Subcutaneous adipose tissue (tissue), 4 donors: ENCODE results near the gene PIGBOS1. TPM values are rescaled to one million over a fixed set of nuclear protein-coding genes. Genes with fewer than 3 reads are reported as not detected.

Source experiments
- CTCF ChIP-seq: fragments of 450-650 bp; IDR thresholded peaks from one replicate; pipeline ENCODE4 v1.5.1; 2016; ENCODE audit warnings: low read depth, mild to moderate bottlenecking, control low read depth, antibody characterized with exemption, moderate library complexity
- total RNA-seq, 4 donors: library from RNA; depleted of rRNA; stranded (reverse); fragments of >200 nt; gene quantifications; one replicate each; pipeline ENCODE4 v1.1.0, GENCODE V29; 2016

The PIGBOS1 gene, protein sequence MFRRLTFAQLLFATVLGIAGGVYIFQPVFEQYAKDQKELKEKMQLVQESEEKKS
- 10 to 100 TPM in 3 of 4 donors, 1 to 10 TPM in 1; 5.9 to 39.7 (median 14.7) TPM for total RNA-seq

DNA sequence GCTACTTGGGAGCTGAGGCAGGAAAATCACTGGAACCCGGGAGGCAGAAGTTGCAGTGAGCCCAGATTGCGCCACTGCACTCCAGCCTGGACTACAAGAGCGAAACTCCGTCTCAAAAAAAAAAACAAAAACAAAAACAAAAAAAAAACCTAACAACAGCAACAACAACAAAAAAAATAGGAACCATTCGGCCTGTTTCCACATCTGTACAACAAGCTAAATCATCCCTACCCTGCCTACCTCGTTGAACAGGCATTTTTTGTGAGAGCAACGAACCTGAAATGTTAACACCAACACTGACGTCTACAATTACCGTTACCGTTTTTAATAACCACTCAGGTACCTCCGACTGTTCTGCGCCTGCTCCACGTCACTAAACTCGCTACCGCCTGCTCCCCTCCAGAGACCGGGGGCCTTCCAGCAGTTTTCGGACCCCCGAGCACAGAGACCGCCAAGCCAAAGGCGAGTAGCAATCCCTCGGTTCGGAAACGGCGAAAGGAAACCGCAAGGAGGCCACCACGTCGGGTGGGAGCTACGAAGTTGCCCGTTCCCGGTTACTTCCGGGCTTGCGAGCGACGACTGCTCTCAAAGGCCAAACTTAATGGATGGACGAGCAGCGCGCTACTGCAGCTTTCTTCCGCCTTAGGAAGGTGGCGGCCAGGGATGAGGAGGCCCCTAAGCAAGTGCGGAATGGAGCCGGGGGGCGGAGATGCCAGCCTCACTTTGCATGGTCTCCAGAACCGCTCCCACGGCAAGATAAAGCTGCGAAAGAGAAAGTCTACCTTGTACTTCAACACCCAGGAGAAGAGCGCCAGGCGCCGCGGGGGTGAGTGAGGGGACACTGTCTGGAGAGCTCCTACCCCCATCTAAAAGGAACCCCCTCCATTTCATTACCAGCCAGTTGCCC lies at the start of gene PIGBOS1, which contains the start of gene PIGB:
PIGBOS1 (minus strand) TSS at position 536 of the 907 bp plus-strand sequence. CDS start 1,331 bp downstream, outside the sequence.
PIGB (plus strand) TSS at position 635 of the 907 bp plus-strand sequence; CDS start at position 664, 29 bp downstream.
- no peak for TF ChIP-seq CTCF

- no peak for TF ChIP-seq CTCF
Measured at GRCh38 chr15:55366981-55367380, 48.1 kb upstream of the PIGBOS1 start.

GRCh38 chr15:55362641-55363040 lies 43.7 kb upstream of the PIGBOS1 start:
- TF ChIP-seq CTCF, result no peak

DNA sequence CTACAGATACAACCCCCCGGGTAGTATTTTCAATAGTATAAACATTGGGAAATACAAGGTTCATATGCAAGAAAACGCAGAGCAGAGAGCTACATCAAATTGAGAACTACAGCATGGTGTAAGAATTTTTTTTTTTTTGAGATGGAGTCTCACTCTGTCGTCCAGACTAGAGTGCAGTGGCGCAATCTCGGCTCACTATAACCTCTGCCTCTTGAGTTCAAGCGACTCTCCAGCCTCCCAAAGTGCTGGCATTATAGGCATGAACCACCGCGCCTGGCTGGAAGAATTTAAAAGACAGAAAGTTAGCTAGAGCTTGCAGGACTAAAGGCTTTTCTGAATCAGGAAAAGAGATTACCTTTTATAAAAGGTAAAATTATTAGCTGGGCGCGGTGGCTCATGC lies 42.1 kb upstream of the PIGBOS1 start:
- TF ChIP-seq CTCF, result no peak

- TF ChIP-seq CTCF, result no peak
Measured at GRCh38 chr15:55360256-55360655, 41.3 kb upstream of the PIGBOS1 start.

DNA sequence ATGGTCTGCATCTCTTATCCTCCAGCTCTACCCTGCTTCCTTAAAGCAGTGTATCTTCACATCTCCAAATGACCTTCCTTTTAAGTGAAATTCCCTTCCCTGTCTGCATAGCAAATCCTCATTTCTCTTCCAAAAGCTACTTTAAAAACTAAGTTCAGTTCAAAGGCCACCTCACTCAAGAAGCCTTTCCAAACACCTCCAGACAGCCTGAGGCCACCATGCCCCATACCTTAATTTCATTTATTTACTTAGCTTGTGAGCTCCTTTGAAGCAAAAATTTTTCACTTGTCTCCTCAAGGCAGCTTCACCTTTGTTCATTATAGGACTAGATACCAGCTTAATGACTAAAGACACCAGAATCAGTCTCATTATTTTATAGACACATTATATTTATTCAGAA lies 39.5 kb upstream of the PIGBOS1 start:
- no peak for TF ChIP-seq CTCF

DNA sequence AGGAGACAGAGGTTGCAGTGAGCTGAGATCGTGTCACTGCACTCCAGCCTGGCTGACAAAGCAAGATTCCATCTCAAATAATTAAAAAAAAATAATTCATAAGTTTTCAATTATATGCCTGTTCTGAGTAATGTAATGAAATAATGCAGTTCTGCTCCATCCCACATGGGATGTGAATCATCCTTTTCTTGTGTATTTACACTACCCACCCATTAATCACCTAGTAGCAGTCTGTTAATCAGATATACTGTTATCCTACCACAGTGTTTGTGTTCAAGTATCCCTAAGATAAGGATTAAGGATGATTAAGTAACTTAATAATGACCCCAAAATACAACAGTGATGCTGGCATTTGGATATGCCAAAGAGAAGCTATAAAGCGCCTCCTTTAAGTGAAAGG lies 38.9 kb upstream of the PIGBOS1 start:
- no peak for TF ChIP-seq CTCF
